ENCODE results near the gene PDCD7.
"Not testable (repeated sequence)": the region's sequence is repeated elsewhere in the genome, so short reads cannot be mapped to it uniquely, and the experiment has no call there.

PDCD7 gene, protein sequence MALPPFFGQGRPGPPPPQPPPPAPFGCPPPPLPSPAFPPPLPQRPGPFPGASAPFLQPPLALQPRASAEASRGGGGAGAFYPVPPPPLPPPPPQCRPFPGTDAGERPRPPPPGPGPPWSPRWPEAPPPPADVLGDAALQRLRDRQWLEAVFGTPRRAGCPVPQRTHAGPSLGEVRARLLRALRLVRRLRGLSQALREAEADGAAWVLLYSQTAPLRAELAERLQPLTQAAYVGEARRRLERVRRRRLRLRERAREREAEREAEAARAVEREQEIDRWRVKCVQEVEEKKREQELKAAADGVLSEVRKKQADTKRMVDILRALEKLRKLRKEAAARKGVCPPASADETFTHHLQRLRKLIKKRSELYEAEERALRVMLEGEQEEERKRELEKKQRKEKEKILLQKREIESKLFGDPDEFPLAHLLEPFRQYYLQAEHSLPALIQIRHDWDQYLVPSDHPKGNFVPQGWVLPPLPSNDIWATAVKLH

GRCh38 chr15:65133548-65134200 is at the start of gene PDCD7:
PDCD7 (minus strand) TSS chr15:65133808; CDS start chr15:65133781, 27 bp downstream.
- intact Hi-C loops (cut with DNase I), result loop anchor here (10.0 kb wide), 1 partner anchor 51 kb away; the partner anchor contains the start of gene CLPX
- DNase-seq, result peak; percentile 87 to 97 (median 93)

- DNase-seq, result no peak
- intact Hi-C loops (cut with DNase I), result loop anchor here (10.0 kb wide), 1 partner anchor 48 kb away; the partner anchor contains the start of gene PDCD7
These were observed 48.9 kb upstream of the PDCD7 start for GRCh38 chr15:65182538-65182937.

DNA sequence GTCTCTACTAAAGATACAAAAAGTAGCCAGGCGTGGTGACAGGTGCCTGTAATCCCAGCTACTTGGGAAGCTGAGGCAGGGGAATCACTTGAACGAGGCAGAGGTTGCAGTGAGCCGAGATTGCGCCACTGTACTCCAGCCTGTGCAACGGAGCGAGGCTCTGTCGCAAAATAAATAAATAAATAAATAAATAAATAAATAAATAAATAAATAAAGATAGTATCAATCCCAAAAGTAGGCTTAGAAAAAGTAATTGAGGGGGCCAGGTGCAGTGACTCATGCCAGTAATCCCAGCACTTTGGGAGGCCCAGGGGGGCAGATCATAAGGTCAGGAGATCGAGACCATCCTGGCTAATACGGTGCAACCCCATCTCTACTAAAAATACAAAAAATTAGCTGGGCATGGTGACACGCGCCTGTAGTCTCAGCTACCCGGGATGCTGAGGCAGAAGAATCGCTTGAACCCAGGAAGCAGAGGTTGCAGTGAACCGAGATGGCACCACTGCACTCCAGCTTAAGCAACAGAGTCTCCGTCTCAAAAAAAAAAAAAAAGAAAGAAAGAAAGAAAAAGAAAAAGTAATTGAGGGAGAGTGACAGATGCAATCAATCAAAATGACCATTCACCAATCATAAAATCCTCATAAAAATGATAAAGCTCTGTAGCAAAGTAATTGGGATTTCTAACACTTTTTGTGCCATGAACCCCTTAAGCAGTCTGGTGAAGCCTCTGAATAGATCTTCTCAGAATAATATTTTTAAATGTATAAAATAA is 48.2 kb upstream of the PDCD7 start:
- DNase-seq, result not testable (repeated sequence)
- intact Hi-C loops (cut with DNase I), result loop anchor here (10.0 kb wide), 1 partner anchor 47 kb away; the partner anchor contains the start of gene PDCD7

DNA sequence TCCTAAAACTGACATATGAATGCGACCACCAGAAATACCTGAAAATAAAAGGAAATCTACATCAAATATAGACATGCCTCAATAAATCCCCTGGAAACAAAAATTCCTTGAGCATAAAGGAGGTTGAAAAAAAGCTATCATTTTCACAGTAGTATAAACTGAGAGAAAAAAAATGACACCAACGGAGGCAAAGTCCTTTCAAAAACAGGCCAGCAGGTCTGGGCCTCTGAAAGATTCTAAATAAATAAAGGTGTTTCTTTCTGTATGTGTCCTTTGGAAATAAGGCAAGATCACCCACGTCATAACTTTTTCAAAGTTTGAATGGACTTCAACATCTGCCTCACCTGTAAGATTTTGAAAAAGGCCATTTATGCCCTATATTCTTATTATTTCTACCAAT is 46.6 kb upstream of the PDCD7 start:
- no peak for DNase-seq
- intact Hi-C loops (cut with DNase I), result loop anchor here (10.0 kb wide), 1 partner anchor 45 kb away; the partner anchor contains the start of gene PDCD7

GRCh38 chr15:65177901-65178300 is 44.3 kb upstream of the PDCD7 start:
- intact Hi-C loops (cut with DNase I), result no loop called here
- DNase-seq, result no peak

GRCh38 chr15:65176056-65176455 is 42.4 kb upstream of the PDCD7 start:
- no peak for DNase-seq
- intact Hi-C loops (cut with DNase I), result no loop called here

DNA sequence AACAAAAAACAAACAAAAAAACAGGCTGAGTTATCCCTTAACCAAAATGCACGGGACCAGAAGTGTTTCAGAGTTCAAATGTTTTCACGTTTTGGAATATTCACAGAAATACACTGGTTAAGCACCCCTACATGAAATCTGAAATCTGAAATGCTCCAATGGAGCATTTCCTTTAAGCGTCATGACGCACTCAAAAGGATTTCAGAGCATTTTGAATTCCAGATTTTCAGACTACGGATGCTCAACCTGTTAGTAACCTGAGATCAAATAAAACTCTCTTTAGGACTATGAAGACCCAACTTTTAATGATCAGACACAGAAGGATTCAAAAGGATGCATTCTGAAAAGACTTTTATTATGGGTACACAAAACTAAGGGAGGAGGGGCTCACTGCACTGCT is 41.9 kb upstream of the PDCD7 start:
- intact Hi-C loops (cut with DNase I), result no loop called here
- no peak for DNase-seq

GRCh38 chr15:65174509-65174908 is 40.9 kb upstream of the PDCD7 start:
- intact Hi-C loops (cut with DNase I), result no loop called here
- no peak for DNase-seq

- intact Hi-C loops (cut with DNase I), result no loop called here
- DNase-seq, result no peak
These were observed 38.9 kb upstream of the PDCD7 start for GRCh38 chr15:65172531-65172930.

DNA sequence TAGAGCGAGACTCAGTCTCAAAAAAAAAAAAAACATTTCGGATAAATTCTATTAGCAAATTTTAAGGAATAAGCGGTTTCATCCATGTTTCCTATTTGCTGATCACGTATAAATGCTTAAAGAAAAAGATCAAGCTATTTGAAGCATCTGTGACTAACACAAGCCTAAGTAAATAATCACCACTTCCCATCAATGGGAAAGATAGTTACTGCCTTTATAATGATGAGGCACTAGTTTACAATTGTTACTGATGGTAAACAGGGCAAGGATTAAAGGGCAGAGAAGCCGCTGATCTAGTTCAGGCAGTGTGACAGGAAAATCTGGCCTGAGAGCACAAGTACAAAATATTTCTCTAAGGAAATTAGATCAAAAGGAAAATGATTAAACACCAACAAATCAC is 37.8 kb upstream of the PDCD7 start:
- no peak for DNase-seq
- intact Hi-C loops (cut with DNase I), result no loop called here

- intact Hi-C loops (cut with DNase I), result no loop called here
- DNase-seq, result peak in 1 of 42 donors; percentile 5
These were observed 32.3 kb upstream of the PDCD7 start for GRCh38 chr15:65165875-65166274.

DNA sequence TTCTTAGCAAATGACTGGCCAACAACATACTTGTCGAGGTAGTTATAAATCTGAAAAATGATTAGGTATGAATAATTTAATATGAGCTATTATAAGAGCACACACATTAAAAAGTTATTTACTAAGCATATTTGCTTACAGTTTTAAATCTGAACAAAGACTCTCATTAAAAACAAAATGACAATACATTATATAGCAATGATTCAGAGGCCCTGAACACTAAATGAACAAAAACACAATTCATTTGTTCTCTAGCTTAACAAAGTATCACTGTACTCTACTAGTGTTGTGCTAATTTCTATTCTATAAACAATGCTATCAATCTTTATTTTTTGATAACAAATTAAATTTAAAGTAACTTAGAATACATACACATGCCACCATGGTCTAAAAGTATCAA is 30.5 kb upstream of the PDCD7 start:
- intact Hi-C loops (cut with DNase I), result no loop called here

GRCh38 chr15:65163041-65163440 is 29.4 kb upstream of the PDCD7 start:
- no peak for DNase-seq
- intact Hi-C loops (cut with DNase I), result no loop called here

More for the DNA sequence above, 30.5 kb upstream of the PDCD7 start:
- no peak for DNase-seq

DNA sequence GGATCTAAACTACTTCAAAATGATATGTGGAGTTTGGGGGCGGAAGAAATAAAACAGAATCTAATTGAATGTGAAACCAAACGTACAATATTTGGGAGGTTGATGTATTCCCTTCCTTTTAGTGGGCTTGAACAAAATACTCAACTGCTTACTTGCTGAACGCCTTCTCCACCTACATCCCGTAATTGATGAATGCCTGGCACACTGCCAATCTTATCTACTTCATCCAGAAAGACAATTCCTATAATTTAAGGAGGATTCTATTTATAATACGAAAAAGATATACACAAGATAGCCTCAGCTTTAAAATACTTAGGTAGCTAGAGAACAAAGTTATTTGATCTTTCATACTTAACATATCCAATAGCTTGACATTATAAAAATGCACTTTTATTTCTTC is 23.1 kb upstream of the PDCD7 start:
- DNase-seq, result peak in 2 of 42 donors; percentile 6 to 55
- intact Hi-C loops (cut with DNase I), result no loop called here

- DNase-seq, result no peak
These were observed 21.1 kb upstream of the PDCD7 start for GRCh38 chr15:65154720-65155119.

GRCh38 chr15:65147902-65148301 is 14.3 kb upstream of the PDCD7 start:
- intact Hi-C loops (cut with DNase I), result no loop called here
- no peak for DNase-seq

More at GRCh38 chr15:65154720-65155119, 21.1 kb upstream of the PDCD7 start:
- intact Hi-C loops (cut with DNase I), result no loop called here

DNA sequence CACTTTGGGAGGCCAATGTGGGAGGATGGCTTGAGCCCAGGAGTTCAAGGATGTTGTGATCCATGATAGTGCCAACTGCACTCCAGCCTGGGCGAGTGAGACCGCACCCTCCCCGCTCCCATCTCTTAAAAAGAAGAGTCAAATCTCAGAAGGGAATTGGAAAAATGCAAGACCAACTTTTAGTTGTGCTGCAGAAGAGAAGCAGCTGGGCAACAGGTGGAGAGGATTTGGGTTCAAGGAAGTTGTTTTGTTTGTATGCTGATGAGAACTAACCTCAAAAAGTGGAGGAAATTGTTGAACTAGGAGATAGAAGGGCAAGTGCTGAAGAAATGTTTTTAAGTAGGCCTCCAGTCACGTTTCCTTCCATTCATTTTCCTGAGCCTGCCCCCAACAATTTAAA is 12.8 kb upstream of the PDCD7 start:
- no peak for DNase-seq
- intact Hi-C loops (cut with DNase I), result no loop called here

DNA sequence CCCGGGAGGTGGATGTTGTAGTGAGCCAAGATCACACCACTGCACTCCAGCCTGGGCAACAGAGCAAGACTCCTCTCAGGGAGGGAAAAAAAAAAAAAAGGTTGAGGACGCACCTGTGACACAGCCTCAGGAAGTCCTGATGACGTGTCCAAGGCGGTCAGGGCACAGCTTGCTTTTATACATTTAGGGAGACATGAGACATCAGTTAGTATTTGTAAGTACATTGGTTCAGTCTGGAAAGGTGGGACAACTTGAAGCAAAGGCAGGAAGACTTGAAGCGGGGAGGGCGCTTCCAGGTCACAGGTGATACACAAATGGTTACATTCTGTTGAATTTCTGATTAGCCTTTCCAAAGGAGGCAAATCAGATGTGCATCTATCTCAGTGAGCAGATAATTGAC is 5.0 kb upstream of the PDCD7 start:
- not testable (repeated sequence) for DNase-seq
- intact Hi-C loops (cut with DNase I), result loop anchor here (10.0 kb wide), 1 partner anchor 46 kb away; the partner anchor contains the start of gene CLPX

DNA sequence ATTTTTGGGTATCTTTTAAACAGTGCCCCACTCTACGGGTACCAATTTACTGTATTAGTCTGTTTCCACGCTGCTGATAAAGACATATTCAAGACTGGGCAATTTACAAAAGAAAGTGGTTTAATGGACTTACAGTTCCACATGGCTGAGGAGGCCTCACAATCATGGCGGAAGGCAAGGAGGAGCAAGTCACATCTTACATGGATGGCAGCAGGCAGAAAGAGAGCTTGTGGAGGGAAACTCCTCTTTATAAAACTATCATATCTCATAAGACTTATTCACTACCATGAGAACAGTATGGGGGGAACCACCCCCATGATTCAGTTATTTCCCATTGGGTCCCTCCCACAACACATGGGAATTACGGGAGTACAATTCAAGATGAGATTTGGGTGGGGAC is 4.3 kb upstream of the PDCD7 start:
- DNase-seq, result not testable (repeated sequence)

More for the DNA sequence above, 4.3 kb upstream of the PDCD7 start:
- intact Hi-C loops (cut with DNase I), result loop anchor here (10.0 kb wide), 1 partner anchor 47 kb away; the partner anchor contains the start of gene CLPX

All from head of caudate nucleus (tissue), 42 donors.